Ishikawa (cell line): Measurements from ENCODE around the gene SNX24.

Experiments
- CEBPB ChIP-seq: IDR thresholded peaks from 2 replicates; pipeline ENCODE4 v1.6.1; 2012
- CREB1 ChIP-seq: IDR thresholded peaks from 2 replicates; pipeline ENCODE4 v1.6.1; 2012; ENCODE audit warnings: low read depth
- EGR1 ChIP-seq: IDR thresholded peaks from 2 replicates; pipeline ENCODE4 v1.6.1; 2012
- EP300 ChIP-seq: IDR thresholded peaks from 2 replicates; pipeline ENCODE4 v1.6.1; 2012; ENCODE audit warnings: borderline replicate concordance
- FOXM1 ChIP-seq: IDR thresholded peaks from 2 replicates; pipeline ENCODE4 v1.6.1; 2012; ENCODE audit warnings: low read depth, borderline replicate concordance
- RAD21 ChIP-seq: IDR thresholded peaks from 2 replicates; pipeline ENCODE4 v1.6.1; 2012; ENCODE audit warnings: low read depth
- TAF1 ChIP-seq: IDR thresholded peaks from 2 replicates; pipeline ENCODE4 v1.6.1; 2012; ENCODE audit warnings: low read depth, mild to moderate bottlenecking
- TCF12 ChIP-seq: IDR thresholded peaks from 2 replicates; pipeline ENCODE4 v1.6.1; 2012; ENCODE audit warnings: low read depth
- YY1 ChIP-seq: IDR thresholded peaks from 2 replicates; pipeline ENCODE4 v1.6.1; 2012; ENCODE audit warnings: low read depth
- ZBTB7A ChIP-seq: IDR thresholded peaks from 2 replicates; pipeline ENCODE4 v1.6.1; 2012; ENCODE audit warnings: low read depth
- TF ChIP-seq, protein P1 (sequence below): IDR thresholded peaks from 2 replicates; pipeline ENCODE4 v1.6.1; 2012; ENCODE audit warnings: low read depth, mild to moderate bottlenecking
- TF ChIP-seq, protein P2 (sequence below): IDR thresholded peaks from 2 replicates; pipeline ENCODE4 v1.6.1; 2012
- TF ChIP-seq, protein P3 (sequence below): IDR thresholded peaks from 2 replicates; pipeline ENCODE4 v1.6.1; 2012

DNA sequence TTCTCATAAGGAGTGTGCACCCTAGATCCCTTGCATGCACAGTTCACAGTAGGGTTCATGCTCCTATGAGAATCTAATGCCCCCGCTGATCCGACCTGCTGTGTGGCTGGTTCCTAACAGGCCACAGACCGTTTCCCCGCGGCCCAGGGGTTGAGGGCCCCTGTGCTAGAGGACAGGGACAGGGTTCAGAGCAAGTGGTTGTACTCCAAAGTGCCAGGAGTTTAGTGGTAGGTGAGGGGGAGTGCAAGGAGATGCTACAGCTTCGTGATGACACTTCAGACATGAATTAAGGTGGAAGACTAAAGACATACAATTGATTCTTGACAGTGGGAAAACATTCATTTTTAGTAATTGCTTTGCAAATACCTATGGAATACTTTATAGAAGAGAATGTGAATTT lies 40.5 kb downstream of the SNX24 start:
- TF ChIP-seq YY1 (no peak), EP300 (no peak), CEBPB (no peak), CREB1 (no peak), TAF1 (no peak), RAD21 (no peak), EGR1 (no peak), FOXM1 (no peak), ZBTB7A (no peak), TCF12 (no peak)
- TF ChIP-seq, protein P1, sequence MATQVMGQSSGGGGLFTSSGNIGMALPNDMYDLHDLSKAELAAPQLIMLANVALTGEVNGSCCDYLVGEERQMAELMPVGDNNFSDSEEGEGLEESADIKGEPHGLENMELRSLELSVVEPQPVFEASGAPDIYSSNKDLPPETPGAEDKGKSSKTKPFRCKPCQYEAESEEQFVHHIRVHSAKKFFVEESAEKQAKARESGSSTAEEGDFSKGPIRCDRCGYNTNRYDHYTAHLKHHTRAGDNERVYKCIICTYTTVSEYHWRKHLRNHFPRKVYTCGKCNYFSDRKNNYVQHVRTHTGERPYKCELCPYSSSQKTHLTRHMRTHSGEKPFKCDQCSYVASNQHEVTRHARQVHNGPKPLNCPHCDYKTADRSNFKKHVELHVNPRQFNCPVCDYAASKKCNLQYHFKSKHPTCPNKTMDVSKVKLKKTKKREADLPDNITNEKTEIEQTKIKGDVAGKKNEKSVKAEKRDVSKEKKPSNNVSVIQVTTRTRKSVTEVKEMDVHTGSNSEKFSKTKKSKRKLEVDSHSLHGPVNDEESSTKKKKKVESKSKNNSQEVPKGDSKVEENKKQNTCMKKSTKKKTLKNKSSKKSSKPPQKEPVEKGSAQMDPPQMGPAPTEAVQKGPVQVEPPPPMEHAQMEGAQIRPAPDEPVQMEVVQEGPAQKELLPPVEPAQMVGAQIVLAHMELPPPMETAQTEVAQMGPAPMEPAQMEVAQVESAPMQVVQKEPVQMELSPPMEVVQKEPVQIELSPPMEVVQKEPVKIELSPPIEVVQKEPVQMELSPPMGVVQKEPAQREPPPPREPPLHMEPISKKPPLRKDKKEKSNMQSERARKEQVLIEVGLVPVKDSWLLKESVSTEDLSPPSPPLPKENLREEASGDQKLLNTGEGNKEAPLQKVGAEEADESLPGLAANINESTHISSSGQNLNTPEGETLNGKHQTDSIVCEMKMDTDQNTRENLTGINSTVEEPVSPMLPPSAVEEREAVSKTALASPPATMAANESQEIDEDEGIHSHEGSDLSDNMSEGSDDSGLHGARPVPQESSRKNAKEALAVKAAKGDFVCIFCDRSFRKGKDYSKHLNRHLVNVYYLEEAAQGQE = no peak
- TF ChIP-seq, protein P2, sequence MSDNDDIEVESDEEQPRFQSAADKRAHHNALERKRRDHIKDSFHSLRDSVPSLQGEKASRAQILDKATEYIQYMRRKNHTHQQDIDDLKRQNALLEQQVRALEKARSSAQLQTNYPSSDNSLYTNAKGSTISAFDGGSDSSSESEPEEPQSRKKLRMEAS = no peak
- TF ChIP-seq, protein P3, sequence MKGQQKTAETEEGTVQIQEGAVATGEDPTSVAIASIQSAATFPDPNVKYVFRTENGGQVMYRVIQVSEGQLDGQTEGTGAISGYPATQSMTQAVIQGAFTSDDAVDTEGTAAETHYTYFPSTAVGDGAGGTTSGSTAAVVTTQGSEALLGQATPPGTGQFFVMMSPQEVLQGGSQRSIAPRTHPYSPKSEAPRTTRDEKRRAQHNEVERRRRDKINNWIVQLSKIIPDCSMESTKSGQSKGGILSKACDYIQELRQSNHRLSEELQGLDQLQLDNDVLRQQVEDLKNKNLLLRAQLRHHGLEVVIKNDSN = no peak
